K562 (cell line): ENCODE data around the gene FOXA3. TPM values are rescaled to one million over a fixed set of nuclear protein-coding genes. Genes with fewer than 3 reads are reported as not detected.
A peak's percentile ranks its signal among the peaks of the same experiment; 100 is the strongest.

Experiments used
- ADNP ChIP-seq: fragments of 200-800 bp; sonication (Bioruptor generic); IDR thresholded peaks from 2 replicates; pipeline ENCODE4 v1.6.1; 2016; ENCODE audit warnings: missing genetic modification characterization, missing compliant biosample characterization
- BACH1 ChIP-seq: fragments of 200-800 bp; sonication (Bioruptor generic); IDR thresholded peaks from 2 replicates; pipeline ENCODE4 v1.6.1; 2016; ENCODE audit warnings: missing genetic modification characterization, missing compliant biosample characterization
- BCOR ChIP-seq: fragments of 450-650 bp; IDR thresholded peaks from 2 replicates; pipeline ENCODE4 v1.6.1; 2016
- CBX5 ChIP-seq: IDR thresholded peaks from 2 replicates; pipeline ENCODE4 v1.6.1; 2014; ENCODE audit warnings: low read depth, borderline replicate concordance
- DACH1 ChIP-seq: fragments of 450-650 bp; IDR thresholded peaks from 2 replicates; pipeline ENCODE4 v1.6.1; 2018; ENCODE audit not compliant: partially characterized antibody
- HLTF ChIP-seq: fragments of 450-650 bp; IDR thresholded peaks from 2 replicates; pipeline ENCODE4 v1.6.1; 2016
- HMG20B ChIP-seq: fragments of 250-450 bp; sonication (Bioruptor Pico); IDR thresholded peaks from 2 replicates; pipeline ENCODE4 v1.5.0; 2021; ENCODE audit warnings: mild to moderate bottlenecking
- L3MBTL2 ChIP-seq: fragments of 450-650 bp; IDR thresholded peaks from 2 replicates; pipeline ENCODE4 v1.6.1; 2016; ENCODE audit warnings: mild to moderate bottlenecking, moderate library complexity
- PTTG1 ChIP-seq: fragments of 450-650 bp; IDR thresholded peaks from 2 replicates; pipeline ENCODE4 v1.6.1; 2016; ENCODE audit warnings: low read depth, mild to moderate bottlenecking, missing genetic modification characterization, missing compliant biosample characterization
- REST ChIP-seq, 2 experiments: fragments of 450-650 bp; formaldehyde crosslinking in 1 of 2; IDR thresholded peaks; 2 replicates each; pipeline versions ENCODE4 v1.4.0 to v1.6.1; 2014 to 2020; ENCODE audit warnings: mild to moderate bottlenecking in 2 of 2, borderline replicate concordance in 1 of 2, low read depth in 1 of 2
- TBL1XR1 ChIP-seq, 2 experiments: IDR thresholded peaks; 2 replicates each; pipeline ENCODE4 v1.6.1; 2012; ENCODE audit warnings: improper control_type of control experiment in 2 of 2, low read length in 2 of 2, mild to moderate bottlenecking in 1 of 2
- ZBTB33 ChIP-seq: sonication (generic); formaldehyde crosslinking; IDR thresholded peaks from 2 replicates; pipeline ENCODE4 v1.8.1; 2023; ENCODE audit warnings: mild to moderate bottlenecking, missing genetic modification reagents
- ZNF143 ChIP-seq: sonication (generic); formaldehyde crosslinking; IDR thresholded peaks from 2 replicates; pipeline ENCODE4 v1.9.0; 2022; ENCODE audit warnings: mild to moderate bottlenecking, missing genetic modification reagents
- ZNF280A ChIP-seq: fragments of 450-650 bp; IDR thresholded peaks from 2 replicates; pipeline ENCODE4 v1.6.1; 2018; ENCODE audit warnings: mild to moderate bottlenecking, low read depth; ENCODE audit not compliant: partially characterized antibody
- ZNF639 ChIP-seq, 2 experiments: fragments of 200-800 bp in 1 of 2; sonication (Bioruptor generic) in 1 of 2; sonication (generic) in 1 of 2; formaldehyde crosslinking in 1 of 2; IDR thresholded peaks in 1 of 2; conservative IDR thresholded peaks in 1 of 2; 2 replicates each; pipeline versions ENCODE4 v1.5.0 to v1.6.1; 2016 to 2020; ENCODE audit warnings: missing compliant biosample characterization in 1 of 2, missing genetic modification characterization in 1 of 2, missing genetic modification reagents in 1 of 2
- polyA plus RNA-seq, 8 experiments: library from polyadenylated mRNA; depleted of rRNA in 4 of 8; stranded (reverse) in 5 of 8; unstranded in 3 of 8; fragments of >200 nt; fragmentation: Nextera tagmentation in 2 of 8; fragmentation: Illumina TruSeq in 1 of 8; extraction: Ambion mirVana in 2 of 8; extraction: Trizol in 1 of 8; gene quantifications; 2 replicates each; pipeline versions ENCODE4 v1.2.1 to v1.2.3, GENCODE V29; 2011 to 2014; ENCODE audit warnings: inconsistent platforms in 1 of 8, missing spikeins in 1 of 8
- total RNA-seq, 7 experiments: library from RNA; depleted of rRNA in 6 of 7; stranded (reverse); fragments of >200 nt in 6 of 7; fragmentation: Illumina TruSeq in 2 of 7; extraction: Trizol in 2 of 7; gene quantifications; 2 replicates each; pipeline versions ENCODE4 v1.2.1 to v1.2.3, GENCODE V29; 2011 to 2021; ENCODE audit warnings: low replicate concordance in 1 of 7

Gene FOXA3
- total and polyA plus RNA-seq, 9 of the 15 experiments (the other 6 are each of a cell fraction or from before 2014, with no cell fraction given), result 1.3 to 15.5 (median 4.7) TPM

- TF ChIP-seq ZBTB33 (0 out of 2 replicates have a peak, but pooled peaks have one; percentile 41), REST (IDR thresholded peaks at IDR 0.05; ENCODE audit: borderline replicate concordance) (peak; percentile 45; the same call in 1 of the 2 replicates), REST (CRISPR knock-in tag; IDR thresholded peaks at IDR 0.05; ENCODE audit: low read depth) (no peak), BCOR (peak; percentile 95), CBX5 (0 out of 2 replicates have a peak, but pooled peaks have one; percentile 54), TBL1XR1 (IDR thresholded peaks at IDR 0.05; ENCODE audit: low read length in 2 of 2) (peak in 1 of 2 experiments; percentile 7; a peak in 1 of 4 replicates), ZNF143 (CRISPR knock-in tag) (no peak), ADNP (tag) (peak; percentile 77; the same call in 1 of the 2 replicates), DACH1 (peak; percentile 33), ZNF280A (no peak), HLTF (no peak; the same call in 1 of the 2 replicates), BACH1 (tag) (peak; percentile 48; the same call in 1 of the 2 replicates), L3MBTL2 (no peak), ZNF639 (CRISPR knock-in tag; conservative IDR thresholded peaks at IDR 0.05 in 1 of 2, IDR thresholded peaks at IDR 0.05 in 1 of 2) (peak in 1 of 2 experiments; percentile 71; a peak in 2 of 4 replicates), PTTG1 (tag) (no peak), HMG20B (CRISPR knock-in tag) (no peak)
Measured at GRCh38 chr19:45887200-45887710, 23.1 kb downstream of the FOXA3 start (continued).
